SK-N-SH treated with all-trans-retinoic acid at 6 μM for 48 hours (cell line): Measurements from ENCODE around the gene SNX27.

Experiments
- ATAC-seq: fragments of 200-7000 bp; cut with Tn5 transposase; 3 replicates; pipeline ENCODE4 v1.9.1; 2020; ENCODE audit warnings: mild to moderate bottlenecking, moderate library complexity
- ARNTL ChIP-seq: fragments of 450-650 bp; formaldehyde crosslinking; IDR thresholded peaks from 2 replicates; pipeline ENCODE4 v1.5.0; 2020; ENCODE audit warnings: low read depth, mild to moderate bottlenecking, moderate library complexity, borderline replicate concordance
- BACH2 ChIP-seq: fragments of 250-450 bp; sonication (Bioruptor Pico); IDR thresholded peaks from 2 replicates; pipeline ENCODE4 v1.9.0; 2021; ENCODE audit warnings: mild to moderate bottlenecking, borderline replicate concordance
- CSDC2 ChIP-seq: fragments of 250-450 bp; sonication (Bioruptor Pico); IDR thresholded peaks from 2 replicates; pipeline ENCODE4 v1.5.0; 2020; ENCODE audit warnings: mild to moderate bottlenecking, moderate library complexity
- ESRRG ChIP-seq: fragments of 250-450 bp; sonication (Bioruptor Pico); IDR thresholded peaks from 2 replicates; pipeline ENCODE4 v1.6.1; 2021; ENCODE audit warnings: mild to moderate bottlenecking
- GLIS3 ChIP-seq: fragments of 250-450 bp; sonication (Bioruptor Pico); IDR thresholded peaks from 2 replicates; pipeline ENCODE4 v1.5.0; 2020; ENCODE audit warnings: mild to moderate bottlenecking, moderate library complexity
- ISL1 ChIP-seq: fragments of 250-450 bp; sonication (Bioruptor Pico); IDR thresholded peaks from 2 replicates; pipeline ENCODE4 v2.1.2; 2022; ENCODE audit warnings: mild to moderate bottlenecking, moderate library complexity
- OSR1 ChIP-seq: fragments of 250-450 bp; sonication (Bioruptor Pico); IDR thresholded peaks from 2 replicates; pipeline ENCODE4 v1.8.0; 2022; ENCODE audit warnings: moderate library complexity, mild to moderate bottlenecking, inconsistent platforms
- PATZ1 ChIP-seq: fragments of 250-450 bp; sonication (Bioruptor Pico); IDR thresholded peaks from 2 replicates; pipeline ENCODE4 v1.8.0; 2020; ENCODE audit warnings: mild to moderate bottlenecking, moderate library complexity, borderline replicate concordance
- POU6F1 ChIP-seq: fragments of 250-450 bp; sonication (Bioruptor Pico); IDR thresholded peaks from 2 replicates; pipeline ENCODE4 v1.8.0; 2021; ENCODE audit warnings: low read depth, mild to moderate bottlenecking, moderate library complexity, borderline replicate concordance
- PPARA ChIP-seq: fragments of 250-450 bp; sonication (Bioruptor Pico); IDR thresholded peaks from 2 replicates; pipeline ENCODE4 v1.5.0; 2020; ENCODE audit warnings: mild to moderate bottlenecking, borderline replicate concordance
- RARB ChIP-seq: fragments of 250-450 bp; sonication (Bioruptor Pico); IDR thresholded peaks from 2 replicates; pipeline ENCODE4 v1.8.0; 2021; ENCODE audit warnings: mild to moderate bottlenecking, moderate library complexity
- SNAI2 ChIP-seq: fragments of 250-450 bp; sonication (Bioruptor Pico); IDR thresholded peaks from 2 replicates; pipeline ENCODE4 v1.5.0; 2020; ENCODE audit warnings: mild to moderate bottlenecking, moderate library complexity
- TCF4 ChIP-seq: fragments of 250-450 bp; sonication (Bioruptor Pico); IDR thresholded peaks from 2 replicates; pipeline ENCODE4 v1.8.0; 2021; ENCODE audit warnings: mild to moderate bottlenecking, moderate library complexity, borderline replicate concordance
- ZC3H10 ChIP-seq: fragments of 250-450 bp; sonication (Bioruptor Pico); IDR thresholded peaks from 2 replicates; pipeline ENCODE4 v1.5.1; 2021; ENCODE audit warnings: mild to moderate bottlenecking, moderate library complexity
- ZFP3 ChIP-seq: fragments of 250-450 bp; sonication (Bioruptor Pico); IDR thresholded peaks from 2 replicates; pipeline ENCODE4 v1.5.0; 2020; ENCODE audit warnings: mild to moderate bottlenecking, moderate library complexity
- ZFP30 ChIP-seq: fragments of 450-650 bp; formaldehyde crosslinking; IDR thresholded peaks from 2 replicates; pipeline ENCODE4 v1.5.0; 2022; ENCODE audit warnings: mild to moderate bottlenecking, moderate library complexity
- ZNF8 ChIP-seq: fragments of 450-650 bp; formaldehyde crosslinking; IDR thresholded peaks from 2 replicates; pipeline ENCODE4 v1.5.0; 2020; ENCODE audit warnings: mild to moderate bottlenecking, moderate library complexity
- TF ChIP-seq, protein P1 (sequence below): fragments of 250-450 bp; sonication (Bioruptor Pico); IDR thresholded peaks from 2 replicates; pipeline ENCODE4 v1.5.1; 2020; ENCODE audit warnings: low read depth, mild to moderate bottlenecking, moderate library complexity
- TF ChIP-seq, protein P2 (sequence below): fragments of 250-450 bp; sonication (Bioruptor Pico); IDR thresholded peaks from 2 replicates; pipeline ENCODE4 v1.5.1; 2021; ENCODE audit warnings: mild to moderate bottlenecking, moderate library complexity
- TF ChIP-seq, protein P3 (sequence below): fragments of 250-450 bp; sonication (Bioruptor Pico); IDR thresholded peaks from 2 replicates; pipeline ENCODE4 v1.5.0; 2020; ENCODE audit warnings: mild to moderate bottlenecking, moderate library complexity

Gene SNX27

DNA sequence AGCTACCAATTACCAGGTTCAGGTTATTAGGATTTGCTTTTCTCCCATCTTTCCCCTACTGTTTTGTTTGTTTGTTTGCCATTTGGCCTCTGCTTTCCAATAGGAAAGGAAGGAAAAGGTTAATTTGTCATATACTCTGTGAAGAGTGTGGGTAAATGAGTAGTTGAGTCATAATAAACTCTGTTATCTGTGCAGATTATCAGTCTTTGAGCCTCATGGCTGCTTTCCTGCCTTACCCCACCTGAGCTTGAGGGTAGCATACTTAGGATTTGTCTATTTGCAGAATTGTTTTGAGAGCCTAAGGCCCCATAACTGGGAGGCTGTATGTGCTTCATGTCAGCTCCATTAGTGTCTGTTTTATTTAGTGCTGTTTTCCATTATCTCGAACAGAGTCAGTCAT is 32.9 kb upstream of the SNX27 start:
- ATAC-seq = no peak
- TF ChIP-seq PATZ1 (no peak), SNAI2 (CRISPR knock-in tag) (no peak), ZFP30 (CRISPR knock-in tag) (no peak), ESRRG (CRISPR knock-in tag) (no peak), TCF4 (no peak), ISL1 (no peak), OSR1 (CRISPR knock-in tag) (no peak), RARB (CRISPR knock-in tag) (no peak), PPARA (CRISPR knock-in tag) (no peak), ARNTL (no peak), GLIS3 (CRISPR knock-in tag) (no peak), ZC3H10 (CRISPR knock-in tag) (no peak), ZFP3 (CRISPR knock-in tag) (no peak)
- TF ChIP-seq, protein P1, sequence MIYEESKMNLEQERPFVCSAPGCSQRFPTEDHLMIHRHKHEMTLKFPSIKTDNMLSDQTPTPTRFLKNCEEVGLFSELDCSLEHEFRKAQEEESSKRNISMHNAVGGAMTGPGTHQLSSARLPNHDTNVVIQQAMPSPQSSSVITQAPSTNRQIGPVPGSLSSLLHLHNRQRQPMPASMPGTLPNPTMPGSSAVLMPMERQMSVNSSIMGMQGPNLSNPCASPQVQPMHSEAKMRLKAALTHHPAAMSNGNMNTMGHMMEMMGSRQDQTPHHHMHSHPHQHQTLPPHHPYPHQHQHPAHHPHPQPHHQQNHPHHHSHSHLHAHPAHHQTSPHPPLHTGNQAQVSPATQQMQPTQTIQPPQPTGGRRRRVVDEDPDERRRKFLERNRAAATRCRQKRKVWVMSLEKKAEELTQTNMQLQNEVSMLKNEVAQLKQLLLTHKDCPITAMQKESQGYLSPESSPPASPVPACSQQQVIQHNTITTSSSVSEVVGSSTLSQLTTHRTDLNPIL (CRISPR knock-in tag) = no peak
- TF ChIP-seq, protein P2, sequence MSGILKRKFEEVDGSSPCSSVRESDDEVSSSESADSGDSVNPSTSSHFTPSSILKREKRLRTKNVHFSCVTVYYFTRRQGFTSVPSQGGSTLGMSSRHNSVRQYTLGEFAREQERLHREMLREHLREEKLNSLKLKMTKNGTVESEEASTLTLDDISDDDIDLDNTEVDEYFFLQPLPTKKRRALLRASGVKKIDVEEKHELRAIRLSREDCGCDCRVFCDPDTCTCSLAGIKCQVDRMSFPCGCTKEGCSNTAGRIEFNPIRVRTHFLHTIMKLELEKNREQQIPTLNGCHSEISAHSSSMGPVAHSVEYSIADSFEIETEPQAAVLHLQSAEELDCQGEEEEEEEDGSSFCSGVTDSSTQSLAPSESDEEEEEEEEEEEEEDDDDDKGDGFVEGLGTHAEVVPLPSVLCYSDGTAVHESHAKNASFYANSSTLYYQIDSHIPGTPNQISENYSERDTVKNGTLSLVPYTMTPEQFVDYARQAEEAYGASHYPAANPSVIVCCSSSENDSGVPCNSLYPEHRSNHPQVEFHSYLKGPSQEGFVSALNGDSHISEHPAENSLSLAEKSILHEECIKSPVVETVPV (CRISPR knock-in tag) = no peak
- TF ChIP-seq, protein P3, sequence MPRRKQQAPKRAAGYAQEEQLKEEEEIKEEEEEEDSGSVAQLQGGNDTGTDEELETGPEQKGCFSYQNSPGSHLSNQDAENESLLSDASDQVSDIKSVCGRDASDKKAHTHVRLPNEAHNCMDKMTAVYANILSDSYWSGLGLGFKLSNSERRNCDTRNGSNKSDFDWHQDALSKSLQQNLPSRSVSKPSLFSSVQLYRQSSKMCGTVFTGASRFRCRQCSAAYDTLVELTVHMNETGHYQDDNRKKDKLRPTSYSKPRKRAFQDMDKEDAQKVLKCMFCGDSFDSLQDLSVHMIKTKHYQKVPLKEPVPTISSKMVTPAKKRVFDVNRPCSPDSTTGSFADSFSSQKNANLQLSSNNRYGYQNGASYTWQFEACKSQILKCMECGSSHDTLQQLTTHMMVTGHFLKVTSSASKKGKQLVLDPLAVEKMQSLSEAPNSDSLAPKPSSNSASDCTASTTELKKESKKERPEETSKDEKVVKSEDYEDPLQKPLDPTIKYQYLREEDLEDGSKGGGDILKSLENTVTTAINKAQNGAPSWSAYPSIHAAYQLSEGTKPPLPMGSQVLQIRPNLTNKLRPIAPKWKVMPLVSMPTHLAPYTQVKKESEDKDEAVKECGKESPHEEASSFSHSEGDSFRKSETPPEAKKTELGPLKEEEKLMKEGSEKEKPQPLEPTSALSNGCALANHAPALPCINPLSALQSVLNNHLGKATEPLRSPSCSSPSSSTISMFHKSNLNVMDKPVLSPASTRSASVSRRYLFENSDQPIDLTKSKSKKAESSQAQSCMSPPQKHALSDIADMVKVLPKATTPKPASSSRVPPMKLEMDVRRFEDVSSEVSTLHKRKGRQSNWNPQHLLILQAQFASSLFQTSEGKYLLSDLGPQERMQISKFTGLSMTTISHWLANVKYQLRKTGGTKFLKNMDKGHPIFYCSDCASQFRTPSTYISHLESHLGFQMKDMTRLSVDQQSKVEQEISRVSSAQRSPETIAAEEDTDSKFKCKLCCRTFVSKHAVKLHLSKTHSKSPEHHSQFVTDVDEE (CRISPR knock-in tag) = no peak

DNA sequence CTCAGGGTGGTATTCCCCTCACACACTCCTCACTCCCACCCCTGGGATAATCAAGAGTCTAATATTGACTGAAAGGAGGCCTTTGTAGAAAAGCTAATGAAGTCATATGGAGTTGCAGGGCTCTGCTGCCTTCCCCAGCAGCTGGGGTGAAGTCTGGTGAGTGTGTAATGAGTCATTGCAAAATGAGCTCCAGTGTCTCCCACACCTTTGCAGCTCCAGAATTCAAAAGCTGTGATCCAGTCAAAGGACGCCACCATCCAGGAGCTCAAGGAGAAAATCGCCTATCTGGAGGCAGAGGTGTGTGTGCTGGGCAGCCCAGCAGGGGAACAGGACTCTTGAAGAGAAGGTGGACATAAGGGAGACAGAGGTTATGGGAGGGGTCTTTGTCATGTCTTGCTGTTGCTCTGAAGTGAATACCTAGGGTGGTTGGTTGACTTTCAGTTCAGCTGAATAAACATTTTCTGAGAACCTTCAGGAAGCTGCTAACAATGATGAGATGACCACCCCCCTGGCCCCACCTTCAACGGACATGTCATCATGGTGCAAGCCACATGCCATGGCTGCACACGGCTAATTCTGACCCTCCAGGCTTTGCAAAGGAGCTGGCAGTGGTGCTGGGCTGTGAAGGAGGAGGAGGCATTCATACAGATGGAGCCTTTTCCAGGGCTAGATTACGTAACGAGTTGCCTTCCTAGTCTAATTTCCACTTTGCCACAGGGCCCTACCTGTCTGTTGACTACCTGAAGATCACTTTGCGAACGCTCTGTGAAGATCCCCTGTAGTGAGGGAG is 32.2 kb upstream of the SNX27 start:
- no peak for TF ChIP-seq ZC3H10 (CRISPR knock-in tag)
- no peak for TF ChIP-seq ZFP3 (CRISPR knock-in tag)
- TF ChIP-seq ISL1 = no peak
- TF ChIP-seq PPARA (CRISPR knock-in tag) = no peak
- no peak for TF ChIP-seq POU6F1 (CRISPR knock-in tag)
- no peak for TF ChIP-seq ARNTL
- no peak for TF ChIP-seq BACH2 (CRISPR knock-in tag)
- TF ChIP-seq ZNF8 (CRISPR knock-in tag) = no peak
- TF ChIP-seq GLIS3 (CRISPR knock-in tag) = no peak
- TF ChIP-seq, protein P2 (CRISPR knock-in tag) = no peak
- TF ChIP-seq TCF4 = no peak
- TF ChIP-seq, protein P1 (CRISPR knock-in tag) = no peak
- TF ChIP-seq CSDC2 (CRISPR knock-in tag) = no peak
- no peak for ATAC-seq
